Panc1 (cell line): ENCODE data around the gene SPACA9.

Experiments used
- CTCF ChIP-seq: fragments of 450-650 bp; IDR thresholded peaks from 2 replicates; pipeline ENCODE4 v1.5.1; 2017; ENCODE audit warnings: mild to moderate bottlenecking
- POLR2AphosphoS5 ChIP-seq: IDR thresholded peaks from 2 replicates; pipeline ENCODE4 v1.6.1; 2012; ENCODE audit warnings: mild to moderate bottlenecking, low read depth, low read length, moderate library complexity
- SIN3A ChIP-seq: IDR thresholded peaks from 2 replicates; pipeline ENCODE4 v1.6.1; 2012; ENCODE audit warnings: low read depth, mild to moderate bottlenecking, low read length, moderate library complexity, borderline replicate concordance; ENCODE audit not compliant: insufficient read depth
- TCF7L2 ChIP-seq: IDR thresholded peaks from 2 replicates; pipeline ENCODE4 v1.6.1; 2011; ENCODE audit warnings: mild to moderate bottlenecking, low read depth, low read length, inconsistent platforms

- TF ChIP-seq POLR2AphosphoS5 (no peak), CTCF (no peak), SIN3A (no peak), TCF7L2 (no peak)
Measured at GRCh38 chr9:132857616-132858342, 20.9 kb upstream of the SPACA9 start.
